Measurements from ENCODE around the gene CHRM4. TPM values are rescaled to one million over a fixed set of nuclear protein-coding genes. Genes with fewer than 3 reads are reported as not detected.

CHRM4 gene
- total RNA-seq, 1 donor from 2014 or later, result not detected

GRCh38 chr11:46429717-46430116, 38.1 kb upstream of the CHRM4 start:
- no peak overlapping the region for H3K4me3 ChIP-seq (ENCODE audit: low read depth, low read length)
- no peak for TF ChIP-seq CTCF (conservative IDR thresholded peaks at IDR 0.05; ENCODE audit: low read depth, low read length)
- DNase-seq (ENCODE audit: low read depth), result no peak

- DNase-seq (ENCODE audit: low read depth), result no peak
- no peak overlapping the region for H3K4me3 ChIP-seq (ENCODE audit: low read depth, low read length)
- no peak for TF ChIP-seq CTCF (conservative IDR thresholded peaks at IDR 0.05; ENCODE audit: low read depth, low read length)
These were observed 35.8 kb upstream of the CHRM4 start for GRCh38 chr11:46427364-46427763.

GRCh38 chr11:46426233-46426991, 34.8 kb upstream of the CHRM4 start:
- H3K4me3 ChIP-seq (ENCODE audit: low read depth, low read length), result no peak overlapping the region
- DNase-seq (ENCODE audit: low read depth), result no peak
- TF ChIP-seq CTCF (conservative IDR thresholded peaks at IDR 0.05; ENCODE audit: low read depth, low read length), result no peak

GRCh38 chr11:46422588-46422987, 31.0 kb upstream of the CHRM4 start:
- no peak for TF ChIP-seq CTCF (conservative IDR thresholded peaks at IDR 0.05; ENCODE audit: low read depth, low read length)
- no peak for DNase-seq (ENCODE audit: low read depth)
- H3K4me3 ChIP-seq (ENCODE audit: low read depth, low read length), result no peak overlapping the region

GRCh38 chr11:46421257-46421880, 29.8 kb upstream of the CHRM4 start:
- no peak overlapping the region for H3K4me3 ChIP-seq (ENCODE audit: low read depth, low read length)
- TF ChIP-seq CTCF (conservative IDR thresholded peaks at IDR 0.05; ENCODE audit: low read depth, low read length), result no peak
- DNase-seq (ENCODE audit: low read depth), result no peak

- no peak overlapping the region for H3K4me3 ChIP-seq (ENCODE audit: low read depth, low read length)
- DNase-seq (ENCODE audit: low read depth), result no peak
- no peak for TF ChIP-seq CTCF (conservative IDR thresholded peaks at IDR 0.05; ENCODE audit: low read depth, low read length)
These were observed 28.9 kb upstream of the CHRM4 start for GRCh38 chr11:46420513-46420912.

GRCh38 chr11:46418751-46419150, 27.2 kb upstream of the CHRM4 start:
- no peak for DNase-seq (ENCODE audit: low read depth)
- no peak for TF ChIP-seq CTCF (conservative IDR thresholded peaks at IDR 0.05; ENCODE audit: low read depth, low read length)
- H3K4me3 ChIP-seq (ENCODE audit: low read depth, low read length), result no peak overlapping the region

Data from epithelial cell of proximal tubule (primary cell).